Natural killer cell (primary cell): ENCODE data around the gene DDX11. TPM values are rescaled to one million over a fixed set of nuclear protein-coding genes. Genes with fewer than 3 reads are reported as not detected.
A peak's percentile ranks its signal among the peaks of the same experiment; 100 is the strongest.
"Not testable (repeated sequence)": the region's sequence is repeated elsewhere in the genome, so short reads cannot be mapped to it uniquely, and the experiment has no call there.

Source experiments
- ATAC-seq, 3 donors: fragments of 150-1000 bp in 2 of 3; fragments of 200-7000 bp in 1 of 3; cut with Tn5 transposase; 1 replicate in 1 of 3; 2 replicates in 2 of 3; pipeline ENCODE4 v1.10.0; 2021; ENCODE audit warnings: mild to moderate bottlenecking in 2 of 3, moderate library complexity in 2 of 3
- DNase-seq, 2 donors: peaks; one replicate each; pipeline versions ENCODE4 v3.0.0 to v3.0.0-alpha.2; 2013 to 2021; ENCODE audit warnings: mixed read lengths in 1 of 2
- H3K27ac ChIP-seq: one replicate; pipeline ENCODE4 v1.5.1; 2013; ENCODE audit warnings: mild to moderate bottlenecking, low read length
- H3K27me3 ChIP-seq: one replicate; pipeline ENCODE4 v1.6.1; 2013; ENCODE audit warnings: low read length; ENCODE audit not compliant: control insufficient read depth, insufficient read depth
- H3K36me3 ChIP-seq: one replicate; pipeline ENCODE4 v1.6.1; 2013; ENCODE audit warnings: low read length; ENCODE audit not compliant: control insufficient read depth, insufficient read depth
- H3K4me1 ChIP-seq: one replicate; pipeline ENCODE4 v1.6.1; 2013; ENCODE audit warnings: low read length; ENCODE audit not compliant: control insufficient read depth, insufficient read depth
- H3K4me3 ChIP-seq: one replicate; pipeline ENCODE4 v1.5.1; 2013; ENCODE audit warnings: low read length
- H3K9me3 ChIP-seq: one replicate; pipeline ENCODE4 v1.6.1; 2013; ENCODE audit warnings: low read length; ENCODE audit not compliant: control insufficient read depth, insufficient read depth
- H3K27ac Mint-ChIP-seq, 2 donors: one replicate each; pipeline ENCODE4 v1.8.0; 2022; ENCODE audit warnings: mild to moderate bottlenecking in 2 of 2, mixed read lengths in 2 of 2, moderate library complexity in 1 of 2
- H3K27me3 Mint-ChIP-seq, 2 donors: one replicate each; pipeline ENCODE4 v1.8.0; 2022; ENCODE audit warnings: low read depth in 2 of 2, mixed read lengths in 2 of 2
- H3K36me3 Mint-ChIP-seq: one replicate; pipeline ENCODE4 v1.8.0; 2022; ENCODE audit warnings: mixed read lengths
- H3K4me1 Mint-ChIP-seq, 2 donors: one replicate each; pipeline ENCODE4 v1.8.0; 2022; ENCODE audit warnings: mixed read lengths in 2 of 2
- H3K4me3 Mint-ChIP-seq: one replicate; pipeline ENCODE4 v1.8.0; 2022; ENCODE audit warnings: mild to moderate bottlenecking, moderate library complexity, mixed read lengths
- H3K9me3 Mint-ChIP-seq, 2 donors: one replicate each; pipeline ENCODE4 v1.8.0; 2022; ENCODE audit warnings: mixed read lengths in 2 of 2
- WGBS: methylation state at CpG from one replicate; pipeline ENCODE4 v1.1.7; 2013; ENCODE audit warnings: missing lambda C conversion rate; ENCODE audit not compliant: insufficient coverage; 5-methylcytosine and 5-hydroxymethylcytosine counted together
- intact Hi-C: fragments of 100-400 bp; cut with micrococcal nuclease; formaldehyde crosslinking; loops from one replicate; pipeline ENCODE4 v1.14.2; 2022
- total RNA-seq, 4 donors: library from RNA; stranded (reverse); fragments of 120-200 nt in 1 of 4; gene quantifications; one replicate each; pipeline versions ENCODE4 v1.2.3 to v1.2.4, GENCODE V29; 2013 to 2022
- TF ChIP-seq, protein P1 (sequence below): fragments of 200-600 bp; IDR thresholded peaks from one replicate; pipeline ENCODE4 v1.8.0; 2022; ENCODE audit warnings: antibody characterized with exemption

Gene DDX11
- 10 to 100 TPM; 25.6 to 78.5 (median 59.3) TPM for total RNA-seq
- total RNA-seq (2013), result 28.4 TPM

DNA sequence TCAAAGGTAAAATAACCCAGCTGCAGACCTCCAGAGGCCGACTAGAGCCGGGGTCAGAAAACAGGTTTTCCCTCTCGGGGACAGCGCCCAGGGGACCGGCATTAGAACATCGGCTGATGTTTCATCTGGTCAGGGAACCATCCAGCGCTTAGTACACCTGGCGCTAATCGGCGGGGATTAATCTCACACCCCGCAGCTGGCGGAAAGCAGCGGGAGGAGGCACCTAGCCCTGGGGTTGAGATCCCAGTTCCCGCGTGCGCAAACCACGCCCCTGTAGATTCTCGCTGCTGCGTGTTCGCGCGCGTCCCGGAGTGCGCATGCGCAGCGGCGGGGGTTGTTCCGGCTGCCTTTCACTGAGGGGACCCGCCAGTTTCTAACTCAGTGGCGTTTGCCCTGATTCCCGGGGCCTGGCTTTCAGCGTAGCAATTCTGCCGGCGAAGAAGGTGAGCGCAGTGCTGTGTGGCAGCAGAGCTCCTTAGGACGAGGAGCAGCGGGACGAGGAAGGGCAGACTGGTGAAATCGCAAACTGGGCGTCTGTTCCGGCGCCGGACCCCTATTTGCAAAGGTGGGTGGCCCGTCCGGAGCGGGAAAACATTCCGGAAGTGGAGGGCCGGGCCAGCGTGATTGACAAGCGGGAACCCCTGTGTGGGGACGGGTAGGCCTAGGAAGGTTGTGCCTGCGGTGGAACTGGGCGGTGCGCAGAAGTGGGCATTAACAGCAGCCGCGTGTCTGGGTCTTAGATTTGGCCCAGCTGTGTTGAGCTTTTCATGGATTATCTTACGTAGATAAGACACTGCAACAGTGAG, at the start of gene DDX11:
Gene DDX11, plus strand, starts transcription at position 334 of the 806 bp plus-strand sequence. CDS start 4,534 bp downstream, outside the sequence.
- H3K27me3 ChIP-seq, H3K36me3 ChIP-seq, H3K9me3 Mint-ChIP-seq, H3K27me3 Mint-ChIP-seq, H3K9me3 ChIP-seq, intact Hi-C loops, H3K36me3 Mint-ChIP-seq: not testable (repeated sequence)
- peak within 1 kb of the TSS; percentile 90 to 93 for H3K27ac Mint-ChIP-seq
- H3K4me3 ChIP-seq, result peak within 1 kb of the TSS; percentile 83
- WGBS, result under 1% methylated on average over 58 of the region's 58 CpGs
- peak within 1 kb of the TSS; percentile 97 for H3K4me3 Mint-ChIP-seq
- H3K4me1 ChIP-seq, result peaks cover 15% of the 10 kb centered on the region
- peak within 1 kb of the TSS; percentile 70 for H3K27ac ChIP-seq
- H3K4me1 Mint-ChIP-seq, result peaks cover 13 to 26% of the 10 kb centered on the region in 2 donors
- DNase-seq (peak; percentile 86 to 95), ATAC-seq (peak; percentile 84 to 93 (median 91))

DNA sequence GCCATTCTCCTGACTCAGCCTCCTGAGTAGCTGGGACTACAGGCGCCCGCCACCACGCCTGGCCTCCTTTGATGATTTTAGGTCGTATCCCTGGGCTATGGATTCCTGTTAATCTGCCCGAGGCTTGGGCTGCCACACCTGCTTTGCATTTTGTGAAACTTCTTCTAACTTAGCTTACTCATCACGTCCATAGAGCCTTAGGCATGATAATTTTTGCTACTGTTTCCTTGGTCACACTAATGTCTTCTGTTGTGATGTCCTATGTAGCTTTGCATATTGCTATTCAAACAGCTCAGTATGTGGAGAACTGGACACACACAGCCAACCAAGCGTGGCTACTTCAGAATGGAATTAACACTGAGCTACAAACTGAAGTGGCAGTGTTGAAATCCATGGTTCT, 47.5 kb upstream of the DDX11 start:
- 88% methylated on average over 7 of the region's 7 CpGs for WGBS

DNA sequence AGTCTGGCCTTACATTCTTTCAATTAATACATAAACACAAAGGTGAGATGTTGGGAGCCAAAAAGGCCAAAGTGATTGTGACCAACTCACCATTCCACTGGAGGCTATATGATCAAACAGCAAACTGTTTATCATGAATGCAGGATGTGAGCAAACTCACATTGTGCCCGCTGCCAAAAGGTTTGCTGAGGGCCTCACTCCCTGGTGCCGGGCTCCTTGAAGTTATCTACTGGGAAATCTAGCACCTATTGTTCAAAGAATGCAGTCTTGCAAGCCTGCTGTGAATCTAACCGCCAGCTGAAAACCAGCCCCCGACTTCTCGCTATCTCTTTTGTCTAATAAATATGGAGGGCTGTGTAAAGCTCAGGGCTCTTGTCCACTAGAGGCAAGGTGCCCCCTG, 46.7 kb upstream of the DDX11 start:
- H3K27me3 ChIP-seq, ATAC-seq, H3K9me3 Mint-ChIP-seq, H3K4me1 Mint-ChIP-seq, intact Hi-C loops, H3K27ac Mint-ChIP-seq, H3K4me3 Mint-ChIP-seq, H3K4me1 ChIP-seq, H3K9me3 ChIP-seq, H3K36me3 ChIP-seq, H3K4me3 ChIP-seq, H3K36me3 Mint-ChIP-seq, H3K27me3 Mint-ChIP-seq, H3K27ac ChIP-seq, DNase-seq: not testable (repeated sequence)
- 91% methylated on average over 5 of the region's 5 CpGs for WGBS

More for the DNA sequence above, 47.5 kb upstream of the DDX11 start:
- H3K4me3 ChIP-seq, result no peak overlapping the region
- no peak for DNase-seq
- H3K27ac Mint-ChIP-seq, result no peak overlapping the region
- H3K27me3 Mint-ChIP-seq, result peaks cover 0 to 2% of the 10 kb centered on the region in 2 donors
- H3K9me3 ChIP-seq, result no peaks in the 10 kb centered on the region
- no peaks in the 10 kb centered on the region for H3K36me3 Mint-ChIP-seq
- H3K27me3 ChIP-seq, result no peaks in the 10 kb centered on the region
- intact Hi-C loops, result no loop called here
- TF ChIP-seq, protein P1, sequence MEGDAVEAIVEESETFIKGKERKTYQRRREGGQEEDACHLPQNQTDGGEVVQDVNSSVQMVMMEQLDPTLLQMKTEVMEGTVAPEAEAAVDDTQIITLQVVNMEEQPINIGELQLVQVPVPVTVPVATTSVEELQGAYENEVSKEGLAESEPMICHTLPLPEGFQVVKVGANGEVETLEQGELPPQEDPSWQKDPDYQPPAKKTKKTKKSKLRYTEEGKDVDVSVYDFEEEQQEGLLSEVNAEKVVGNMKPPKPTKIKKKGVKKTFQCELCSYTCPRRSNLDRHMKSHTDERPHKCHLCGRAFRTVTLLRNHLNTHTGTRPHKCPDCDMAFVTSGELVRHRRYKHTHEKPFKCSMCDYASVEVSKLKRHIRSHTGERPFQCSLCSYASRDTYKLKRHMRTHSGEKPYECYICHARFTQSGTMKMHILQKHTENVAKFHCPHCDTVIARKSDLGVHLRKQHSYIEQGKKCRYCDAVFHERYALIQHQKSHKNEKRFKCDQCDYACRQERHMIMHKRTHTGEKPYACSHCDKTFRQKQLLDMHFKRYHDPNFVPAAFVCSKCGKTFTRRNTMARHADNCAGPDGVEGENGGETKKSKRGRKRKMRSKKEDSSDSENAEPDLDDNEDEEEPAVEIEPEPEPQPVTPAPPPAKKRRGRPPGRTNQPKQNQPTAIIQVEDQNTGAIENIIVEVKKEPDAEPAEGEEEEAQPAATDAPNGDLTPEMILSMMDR, result no peak
- no peaks in the 10 kb centered on the region for H3K4me1 ChIP-seq
- no peaks in the 10 kb centered on the region for H3K36me3 ChIP-seq
- no peaks in the 10 kb centered on the region for H3K4me1 Mint-ChIP-seq
- ATAC-seq, result no peak
- no peak overlapping the region for H3K4me3 Mint-ChIP-seq
- H3K9me3 Mint-ChIP-seq, result no peaks in the 10 kb centered on the region
- H3K27ac ChIP-seq, result no peak overlapping the region

DNA sequence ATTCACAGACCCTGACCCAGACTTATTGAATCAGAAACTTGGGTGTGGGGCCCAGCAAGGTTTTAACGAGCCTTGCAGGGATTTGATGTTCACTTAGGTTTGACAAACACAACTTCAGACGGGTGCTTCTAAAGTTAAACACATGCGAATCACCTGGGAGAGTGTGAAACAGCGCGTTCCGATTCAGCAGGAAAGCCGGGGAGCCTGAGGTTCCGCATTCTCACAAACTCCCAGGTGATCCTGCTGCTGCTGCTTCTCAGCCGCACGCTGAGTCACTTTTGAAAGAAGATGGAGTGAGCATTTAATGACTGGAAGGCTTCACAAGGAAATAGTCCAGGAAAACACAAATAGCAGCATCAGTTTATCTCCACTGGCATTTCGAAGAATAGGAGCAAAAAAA, 44.2 kb upstream of the DDX11 start:
- Mint-ChIP-seq H3K4me3 (no peak overlapping the region), H3K27me3 (peaks cover 0 to 2% of the 10 kb centered on the region in 2 donors), H3K36me3 (no peaks in the 10 kb centered on the region), H3K9me3 (no peaks in the 10 kb centered on the region), H3K27ac (no peak overlapping the region), H3K4me1 (no peaks in the 10 kb centered on the region)
- intact Hi-C loops, result no loop called here
- Histone ChIP-seq H3K27ac (no peak overlapping the region), H3K4me1 (no peaks in the 10 kb centered on the region), H3K4me3 (no peak overlapping the region), H3K36me3 (no peaks in the 10 kb centered on the region), H3K27me3 (no peaks in the 10 kb centered on the region), H3K9me3 (no peaks in the 10 kb centered on the region)
- TF ChIP-seq, protein P1, result no peak
- DNase-seq, result no peak
- 94% methylated on average over 11 of the region's 11 CpGs for WGBS
- ATAC-seq, result no peak
